HUES48 (cell line): Measurements from ENCODE around the gene ACSL1.

Source experiments
- H3K27ac ChIP-seq: one replicate; pipeline ENCODE4 v1.7.0; 2013; ENCODE audit warnings: low read depth, low read length, inconsistent platforms
- H3K27me3 ChIP-seq: 2 replicates; pipeline ENCODE4 v1.6.1; 2013; ENCODE audit warnings: mild to moderate bottlenecking, low read length; ENCODE audit not compliant: control insufficient read depth, insufficient read depth
- H3K36me3 ChIP-seq: 2 replicates; pipeline ENCODE4 v1.6.1; 2013; ENCODE audit warnings: low read length; ENCODE audit not compliant: control insufficient read depth, insufficient read depth
- H3K4me1 ChIP-seq: 2 replicates; pipeline ENCODE4 v1.6.1; 2013; ENCODE audit warnings: mild to moderate bottlenecking, low read length; ENCODE audit not compliant: control insufficient read depth, insufficient read depth
- H3K4me3 ChIP-seq: 2 replicates; pipeline ENCODE4 v1.5.1; 2013; ENCODE audit warnings: mild to moderate bottlenecking, low read depth, low read length
- H3K9ac ChIP-seq: 2 replicates; pipeline ENCODE4 v1.6.1; 2013; ENCODE audit warnings: mild to moderate bottlenecking, low read depth, low read length, moderate library complexity
- H3K9me3 ChIP-seq: 2 replicates; pipeline ENCODE4 v1.6.1; 2013; ENCODE audit warnings: low read length; ENCODE audit not compliant: control insufficient read depth, insufficient read depth

ACSL1 gene

GRCh38 chr4:184802697-184803015, 23.1 kb downstream of the ACSL1 start:
- Histone ChIP-seq H3K4me1 (no peaks in the 10 kb centered on the region; the same call in 1 of the 2 replicates), H3K36me3 (no peaks in the 10 kb centered on the region), H3K4me3 (no peak overlapping the region), H3K27me3 (no peaks in the 10 kb centered on the region), H3K9me3 (no peaks in the 10 kb centered on the region), H3K27ac (no peak overlapping the region), H3K9ac (no peak overlapping the region)

GRCh38 chr4:184801781-184802696, 23.7 kb downstream of the ACSL1 start:
- Histone ChIP-seq H3K9me3 (no peaks in the 10 kb centered on the region), H3K27ac (no peak overlapping the region), H3K9ac (no peak overlapping the region), H3K4me1 (no peaks in the 10 kb centered on the region; the same call in 1 of the 2 replicates), H3K27me3 (no peaks in the 10 kb centered on the region), H3K36me3 (no peaks in the 10 kb centered on the region), H3K4me3 (no peak overlapping the region)

- H3K4me3 ChIP-seq, result no peak overlapping the region
- no peaks in the 10 kb centered on the region for H3K36me3 ChIP-seq
- H3K9me3 ChIP-seq, result no peaks in the 10 kb centered on the region
- H3K27me3 ChIP-seq, result no peaks in the 10 kb centered on the region
- H3K9ac ChIP-seq, result no peak overlapping the region
- H3K4me1 ChIP-seq, result peaks cover 2% of the 10 kb centered on the region
- H3K27ac ChIP-seq, result no peak overlapping the region
Measured at GRCh38 chr4:184798504-184798903, 27.3 kb downstream of the ACSL1 start.

- Histone ChIP-seq H3K4me3 (no peak overlapping the region), H3K27ac (no peak overlapping the region), H3K36me3 (no peaks in the 10 kb centered on the region), H3K27me3 (no peaks in the 10 kb centered on the region), H3K9ac (no peak overlapping the region), H3K4me1 (peaks cover 13% of the 10 kb centered on the region), H3K9me3 (no peaks in the 10 kb centered on the region)
Measured at GRCh38 chr4:184796906-184797305, 28.9 kb downstream of the ACSL1 start.

GRCh38 chr4:184795214-184795844, 30.4 kb downstream of the ACSL1 start:
- Histone ChIP-seq H3K27me3 (no peaks in the 10 kb centered on the region), H3K9ac (no peak overlapping the region), H3K9me3 (no peaks in the 10 kb centered on the region), H3K4me3 (no peak overlapping the region), H3K4me1 (peaks cover 13% of the 10 kb centered on the region), H3K27ac (no peak overlapping the region), H3K36me3 (no peaks in the 10 kb centered on the region)

DNA sequence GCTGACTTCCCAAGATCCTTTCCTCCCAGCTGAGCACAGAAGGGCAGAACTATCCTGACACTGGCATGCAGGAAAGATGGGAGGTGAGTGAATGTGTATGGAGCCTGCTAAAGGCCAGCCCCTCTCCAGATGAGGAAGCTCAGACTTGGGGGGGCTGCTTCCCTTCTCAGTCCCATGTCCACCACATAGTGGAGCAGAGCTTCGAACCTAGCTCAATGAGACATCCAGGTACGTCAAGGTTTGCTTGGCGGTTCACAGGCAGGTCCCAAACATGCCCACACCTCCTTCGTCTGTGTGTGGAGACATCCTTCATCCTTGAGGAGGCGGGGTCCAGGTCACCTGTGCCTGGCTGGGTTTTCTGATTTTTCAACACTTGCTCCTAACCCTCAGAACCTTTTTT, 31.3 kb downstream of the ACSL1 start:
- H3K9me3 ChIP-seq, result no peaks in the 10 kb centered on the region
- no peak overlapping the region for H3K4me3 ChIP-seq
- H3K27me3 ChIP-seq, result no peaks in the 10 kb centered on the region
- H3K27ac ChIP-seq, result no peak overlapping the region
- H3K4me1 ChIP-seq, result peaks cover 13% of the 10 kb centered on the region
- H3K9ac ChIP-seq, result no peak overlapping the region
- no peaks in the 10 kb centered on the region for H3K36me3 ChIP-seq

DNA sequence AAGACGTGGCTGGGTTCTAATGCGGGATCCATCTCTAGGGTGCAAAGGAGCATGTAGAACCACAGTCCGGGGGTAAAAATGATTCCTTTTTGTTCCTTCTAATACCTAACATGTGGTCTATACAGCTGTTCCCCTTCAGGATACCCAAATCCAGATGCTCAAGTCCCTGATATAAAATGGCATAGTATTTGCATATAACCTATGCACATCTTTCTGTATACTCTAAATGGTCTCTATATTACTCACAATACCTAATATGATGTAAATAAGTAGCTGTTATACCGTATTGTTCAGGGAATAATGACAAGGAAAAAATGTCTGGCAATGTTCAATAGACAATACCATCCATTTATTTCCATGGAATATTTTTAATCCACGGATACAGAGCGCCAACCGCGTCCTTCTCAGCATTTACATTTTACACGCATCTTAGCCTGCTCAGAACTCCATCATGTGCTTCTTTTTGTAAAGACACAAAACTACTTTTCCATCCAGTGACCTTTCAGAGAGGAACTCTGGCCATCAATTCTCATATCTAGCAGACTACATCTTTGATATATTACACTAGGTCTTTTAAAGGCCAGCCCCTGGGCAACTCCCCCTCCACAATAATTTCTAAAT, 31.9 kb downstream of the ACSL1 start:
- Histone ChIP-seq H3K4me1 (peaks cover 13% of the 10 kb centered on the region), H3K4me3 (no peak overlapping the region), H3K36me3 (no peaks in the 10 kb centered on the region), H3K27ac (no peak overlapping the region), H3K9me3 (no peaks in the 10 kb centered on the region), H3K27me3 (no peaks in the 10 kb centered on the region), H3K9ac (no peak overlapping the region)

DNA sequence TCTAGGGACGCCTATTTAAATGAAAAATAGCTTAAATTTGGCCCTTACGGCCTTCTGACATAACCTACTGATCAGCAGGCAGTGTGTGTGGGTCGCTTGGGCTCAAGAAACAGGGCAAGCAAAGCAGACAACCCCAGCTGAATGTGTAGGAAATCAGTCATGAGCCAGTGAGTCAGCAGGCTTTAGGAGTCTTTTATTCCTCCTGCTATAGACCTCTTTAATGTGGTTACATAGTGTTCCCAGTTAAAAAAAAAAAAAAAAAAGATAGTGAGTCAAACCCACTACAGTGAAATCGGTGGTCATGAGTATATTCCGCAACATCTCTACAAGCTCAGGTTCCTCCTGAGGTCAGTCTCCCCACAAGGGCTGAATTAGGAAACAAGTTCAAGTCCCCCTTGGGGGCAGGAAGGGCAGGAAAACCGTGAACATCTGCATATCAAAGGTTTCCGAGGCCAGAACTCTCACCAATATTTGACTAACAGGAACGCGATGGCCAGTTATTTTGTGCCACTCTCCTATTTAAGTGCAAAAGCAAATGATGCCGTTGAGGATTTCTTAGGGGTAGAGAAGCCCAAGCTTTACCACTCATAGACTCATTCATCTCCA, 32.7 kb downstream of the ACSL1 start:
- Histone ChIP-seq H3K9ac (no peak overlapping the region), H3K36me3 (no peaks in the 10 kb centered on the region), H3K4me1 (peaks cover 13% of the 10 kb centered on the region), H3K27me3 (no peaks in the 10 kb centered on the region), H3K4me3 (no peak overlapping the region), H3K9me3 (no peaks in the 10 kb centered on the region), H3K27ac (no peak overlapping the region)

DNA sequence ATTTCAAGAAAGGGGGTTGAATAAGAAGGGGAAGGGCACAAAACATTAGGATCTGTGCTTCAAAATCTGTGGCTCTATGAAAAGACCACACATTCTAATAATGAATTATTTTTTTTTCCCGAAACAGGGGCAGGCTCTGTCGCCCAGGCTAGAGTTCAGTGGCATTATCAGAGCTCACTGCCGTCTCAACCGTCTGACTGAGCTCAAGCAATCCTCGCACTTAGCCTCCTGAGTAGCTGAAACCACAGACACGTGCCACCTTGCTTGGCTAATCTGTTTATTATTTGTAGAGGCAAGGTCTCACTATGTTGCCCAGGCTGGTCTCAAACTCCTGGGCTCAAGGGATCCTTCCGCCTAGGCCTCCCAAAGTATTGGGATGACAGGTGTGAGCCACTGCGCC, 33.4 kb downstream of the ACSL1 start:
- Histone ChIP-seq H3K27ac (no peak overlapping the region), H3K4me3 (no peak overlapping the region), H3K9me3 (no peaks in the 10 kb centered on the region), H3K36me3 (no peaks in the 10 kb centered on the region), H3K4me1 (peaks cover 13% of the 10 kb centered on the region), H3K9ac (no peak overlapping the region), H3K27me3 (no peaks in the 10 kb centered on the region)

GRCh38 chr4:184790826-184791225, 34.9 kb downstream of the ACSL1 start:
- Histone ChIP-seq H3K36me3 (no peaks in the 10 kb centered on the region), H3K9me3 (no peaks in the 10 kb centered on the region), H3K27ac (no peak overlapping the region), H3K9ac (no peak overlapping the region), H3K4me1 (peaks cover 13% of the 10 kb centered on the region), H3K27me3 (no peaks in the 10 kb centered on the region), H3K4me3 (no peak overlapping the region)
